Osteocyte (in vitro differentiated cells): ENCODE data around the gene CFL1. TPM values are rescaled to one million over a fixed set of nuclear protein-coding genes. Genes with fewer than 3 reads are reported as not detected.

ENCODE experiments used
- DNase-seq: peaks from one replicate; pipeline ENCODE4 v3.0.0; 2021; ENCODE audit warnings: mixed read lengths; ENCODE audit not compliant: unreplicated experiment; ENCODE audit errors: extremely low spot score
- H3K27ac Mint-ChIP-seq: one replicate; pipeline ENCODE4 v1.8.0; 2021; ENCODE audit warnings: mild to moderate bottlenecking, mixed read lengths; ENCODE audit not compliant: unreplicated experiment
- H3K27me3 Mint-ChIP-seq: one replicate; pipeline ENCODE4 v1.8.0; 2021; ENCODE audit warnings: mixed read lengths; ENCODE audit not compliant: unreplicated experiment
- H3K36me3 Mint-ChIP-seq: one replicate; pipeline ENCODE4 v1.8.0; 2021; ENCODE audit warnings: mixed read lengths; ENCODE audit not compliant: unreplicated experiment
- H3K4me1 Mint-ChIP-seq: one replicate; pipeline ENCODE4 v1.8.0; 2021; ENCODE audit warnings: mixed read lengths; ENCODE audit not compliant: unreplicated experiment
- H3K4me3 Mint-ChIP-seq: one replicate; pipeline ENCODE4 v1.8.0; 2021; ENCODE audit warnings: mild to moderate bottlenecking, moderate library complexity, mixed read lengths; ENCODE audit not compliant: unreplicated experiment
- H3K9me3 Mint-ChIP-seq: one replicate; pipeline ENCODE4 v1.8.0; 2021; ENCODE audit warnings: mixed read lengths; ENCODE audit not compliant: unreplicated experiment
- CTCF ChIP-seq: fragments of 200-600 bp; sonication (generic); IDR thresholded peaks from 2 replicates; pipeline ENCODE4 v1.5.0; 2021; ENCODE audit warnings: antibody characterized with exemption, mild to moderate bottlenecking, moderate library complexity
- total RNA-seq: library from RNA; stranded (reverse); gene quantifications from 2 replicates; pipeline ENCODE4 v1.2.1, GENCODE V29; 2021

CFL1 gene
- total RNA-seq, 1 donor from 2014 or later: 946 TPM

- H3K27ac Mint-ChIP-seq: no peak overlapping the region
- DNase-seq: no peak
- peaks cover 17% of the 10 kb centered on the region for H3K36me3 Mint-ChIP-seq
- no peak overlapping the region for H3K4me3 Mint-ChIP-seq
- no peak for TF ChIP-seq CTCF
- H3K9me3 Mint-ChIP-seq: no peaks in the 10 kb centered on the region
- H3K27me3 Mint-ChIP-seq: no peaks in the 10 kb centered on the region
- H3K4me1 Mint-ChIP-seq: peaks cover 39% of the 10 kb centered on the region
These were observed 7.7 kb upstream of the CFL1 start for GRCh38 chr11:65865550-65866172.

GRCh38 chr11:65864706-65865471, 6.9 kb upstream of the CFL1 start:
- H3K36me3 Mint-ChIP-seq: peaks cover 17% of the 10 kb centered on the region
- no peaks in the 10 kb centered on the region for H3K27me3 Mint-ChIP-seq
- H3K4me3 Mint-ChIP-seq: no peak overlapping the region
- peaks cover 36% of the 10 kb centered on the region for H3K4me1 Mint-ChIP-seq
- no peak for DNase-seq
- no peak for TF ChIP-seq CTCF
- no peaks in the 10 kb centered on the region for H3K9me3 Mint-ChIP-seq
- no peak overlapping the region for H3K27ac Mint-ChIP-seq

- Mint-ChIP-seq H3K36me3 (peaks cover 17% of the 10 kb centered on the region), H3K27ac (peak overlapping the region; percentile 10), H3K9me3 (no peaks in the 10 kb centered on the region), H3K27me3 (no peaks in the 10 kb centered on the region), H3K4me3 (no peak overlapping the region), H3K4me1 (peaks cover 33% of the 10 kb centered on the region)
- TF ChIP-seq CTCF: no peak
- no peak for DNase-seq
These were observed 6.1 kb upstream of the CFL1 start for GRCh38 chr11:65863889-65864705.

GRCh38 chr11:65862941-65863888, 5.2 kb upstream of the CFL1 start:
- TF ChIP-seq CTCF: no peak
- H3K36me3 Mint-ChIP-seq: peaks cover 17% of the 10 kb centered on the region
- no peaks in the 10 kb centered on the region for H3K27me3 Mint-ChIP-seq
- no peaks in the 10 kb centered on the region for H3K9me3 Mint-ChIP-seq
- peak overlapping the region; percentile 60 for H3K27ac Mint-ChIP-seq
- no peak for DNase-seq
- peaks cover 39% of the 10 kb centered on the region for H3K4me1 Mint-ChIP-seq
- H3K4me3 Mint-ChIP-seq: peak overlapping the region; percentile 43
